ENCODE measurements around the gene SNX24.
A peak's percentile ranks its signal among the peaks of the same experiment; 100 is the strongest.

DNA sequence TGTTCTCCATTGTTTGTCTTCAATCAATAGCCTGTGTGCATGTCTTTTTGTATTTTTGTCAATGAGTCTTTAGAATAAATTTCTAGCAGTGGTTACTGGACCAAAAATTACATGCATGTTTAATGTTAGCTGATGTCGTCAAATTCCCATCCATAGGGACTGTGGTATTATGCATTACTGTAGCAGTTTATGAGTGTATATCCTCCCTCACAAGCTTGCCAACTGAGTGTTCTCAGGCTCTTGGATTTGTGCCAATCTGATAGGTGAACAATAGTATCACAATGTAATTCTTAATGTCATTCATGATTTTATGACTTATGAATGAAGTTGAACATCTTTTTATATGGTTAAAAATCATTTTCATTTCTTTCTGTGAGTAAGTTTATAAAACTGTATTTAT lies 13.0 kb downstream of the SNX24 start:
- TF ChIP-seq, protein P1, sequence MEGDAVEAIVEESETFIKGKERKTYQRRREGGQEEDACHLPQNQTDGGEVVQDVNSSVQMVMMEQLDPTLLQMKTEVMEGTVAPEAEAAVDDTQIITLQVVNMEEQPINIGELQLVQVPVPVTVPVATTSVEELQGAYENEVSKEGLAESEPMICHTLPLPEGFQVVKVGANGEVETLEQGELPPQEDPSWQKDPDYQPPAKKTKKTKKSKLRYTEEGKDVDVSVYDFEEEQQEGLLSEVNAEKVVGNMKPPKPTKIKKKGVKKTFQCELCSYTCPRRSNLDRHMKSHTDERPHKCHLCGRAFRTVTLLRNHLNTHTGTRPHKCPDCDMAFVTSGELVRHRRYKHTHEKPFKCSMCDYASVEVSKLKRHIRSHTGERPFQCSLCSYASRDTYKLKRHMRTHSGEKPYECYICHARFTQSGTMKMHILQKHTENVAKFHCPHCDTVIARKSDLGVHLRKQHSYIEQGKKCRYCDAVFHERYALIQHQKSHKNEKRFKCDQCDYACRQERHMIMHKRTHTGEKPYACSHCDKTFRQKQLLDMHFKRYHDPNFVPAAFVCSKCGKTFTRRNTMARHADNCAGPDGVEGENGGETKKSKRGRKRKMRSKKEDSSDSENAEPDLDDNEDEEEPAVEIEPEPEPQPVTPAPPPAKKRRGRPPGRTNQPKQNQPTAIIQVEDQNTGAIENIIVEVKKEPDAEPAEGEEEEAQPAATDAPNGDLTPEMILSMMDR (conservative IDR thresholded peaks at IDR 0.05; ENCODE audit: low read depth, low read length): no peak
- TF ChIP-seq RAD21 (IDR thresholded peaks at IDR 0.05; ENCODE audit: low read length) (no peak), FOS (IDR thresholded peaks at IDR 0.05; ENCODE audit: low read depth, low read length) (no peak), POLR2A (IDR thresholded peaks at IDR 0.05; ENCODE audit: low read depth, low read length) (no peak), MXI1 (IDR thresholded peaks at IDR 0.05; ENCODE audit: borderline replicate concordance, low read depth, low read length) (no peak), SMC3 (IDR thresholded peaks at IDR 0.05; ENCODE audit: low read depth, low read length) (no peak), MAFK (IDR thresholded peaks at IDR 0.05; ENCODE audit: low read depth, low read length) (peak; percentile 31; the same call in 1 of the 2 replicates), NFE2L2 (IDR thresholded peaks at IDR 0.05; ENCODE audit: low read depth, low read length) (no peak), CEBPB (IDR thresholded peaks at IDR 0.05; ENCODE audit: low read depth, low read length) (no peak), CHD1 (IDR thresholded peaks at IDR 0.05; ENCODE audit: low read depth, low read length) (no peak), RFX5 (IDR thresholded peaks at IDR 0.05; ENCODE audit: low read depth, low read length) (no peak), MAZ (IDR thresholded peaks at IDR 0.05; ENCODE audit: borderline replicate concordance, low read depth, low read length) (no peak)
- TF ChIP-seq, protein P2, sequence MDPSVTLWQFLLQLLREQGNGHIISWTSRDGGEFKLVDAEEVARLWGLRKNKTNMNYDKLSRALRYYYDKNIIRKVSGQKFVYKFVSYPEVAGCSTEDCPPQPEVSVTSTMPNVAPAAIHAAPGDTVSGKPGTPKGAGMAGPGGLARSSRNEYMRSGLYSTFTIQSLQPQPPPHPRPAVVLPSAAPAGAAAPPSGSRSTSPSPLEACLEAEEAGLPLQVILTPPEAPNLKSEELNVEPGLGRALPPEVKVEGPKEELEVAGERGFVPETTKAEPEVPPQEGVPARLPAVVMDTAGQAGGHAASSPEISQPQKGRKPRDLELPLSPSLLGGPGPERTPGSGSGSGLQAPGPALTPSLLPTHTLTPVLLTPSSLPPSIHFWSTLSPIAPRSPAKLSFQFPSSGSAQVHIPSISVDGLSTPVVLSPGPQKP (IDR thresholded peaks at IDR 0.05; ENCODE audit: borderline replicate concordance, low read depth, low read length): no peak
- TF ChIP-seq, protein P3, sequence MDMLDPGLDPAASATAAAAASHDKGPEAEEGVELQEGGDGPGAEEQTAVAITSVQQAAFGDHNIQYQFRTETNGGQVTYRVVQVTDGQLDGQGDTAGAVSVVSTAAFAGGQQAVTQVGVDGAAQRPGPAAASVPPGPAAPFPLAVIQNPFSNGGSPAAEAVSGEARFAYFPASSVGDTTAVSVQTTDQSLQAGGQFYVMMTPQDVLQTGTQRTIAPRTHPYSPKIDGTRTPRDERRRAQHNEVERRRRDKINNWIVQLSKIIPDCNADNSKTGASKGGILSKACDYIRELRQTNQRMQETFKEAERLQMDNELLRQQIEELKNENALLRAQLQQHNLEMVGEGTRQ (IDR thresholded peaks at IDR 0.05; ENCODE audit: low read depth, low read length): no peak
